Aortic smooth muscle cell (primary cell): ENCODE results near the gene ROM1. TPM values are rescaled to one million over a fixed set of nuclear protein-coding genes. Genes with fewer than 3 reads are reported as not detected.

Experiments used
- total RNA-seq: library from RNA; depleted of rRNA; stranded (reverse); fragments of >200 nt; gene quantifications from 2 replicates; pipeline ENCODE4 v1.2.3, GENCODE V29; 2014

ROM1 gene, protein sequence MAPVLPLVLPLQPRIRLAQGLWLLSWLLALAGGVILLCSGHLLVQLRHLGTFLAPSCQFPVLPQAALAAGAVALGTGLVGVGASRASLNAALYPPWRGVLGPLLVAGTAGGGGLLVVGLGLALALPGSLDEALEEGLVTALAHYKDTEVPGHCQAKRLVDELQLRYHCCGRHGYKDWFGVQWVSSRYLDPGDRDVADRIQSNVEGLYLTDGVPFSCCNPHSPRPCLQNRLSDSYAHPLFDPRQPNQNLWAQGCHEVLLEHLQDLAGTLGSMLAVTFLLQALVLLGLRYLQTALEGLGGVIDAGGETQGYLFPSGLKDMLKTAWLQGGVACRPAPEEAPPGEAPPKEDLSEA
- total RNA-seq = 10.3 and 10.6 TPM in 2 replicates

DNA sequence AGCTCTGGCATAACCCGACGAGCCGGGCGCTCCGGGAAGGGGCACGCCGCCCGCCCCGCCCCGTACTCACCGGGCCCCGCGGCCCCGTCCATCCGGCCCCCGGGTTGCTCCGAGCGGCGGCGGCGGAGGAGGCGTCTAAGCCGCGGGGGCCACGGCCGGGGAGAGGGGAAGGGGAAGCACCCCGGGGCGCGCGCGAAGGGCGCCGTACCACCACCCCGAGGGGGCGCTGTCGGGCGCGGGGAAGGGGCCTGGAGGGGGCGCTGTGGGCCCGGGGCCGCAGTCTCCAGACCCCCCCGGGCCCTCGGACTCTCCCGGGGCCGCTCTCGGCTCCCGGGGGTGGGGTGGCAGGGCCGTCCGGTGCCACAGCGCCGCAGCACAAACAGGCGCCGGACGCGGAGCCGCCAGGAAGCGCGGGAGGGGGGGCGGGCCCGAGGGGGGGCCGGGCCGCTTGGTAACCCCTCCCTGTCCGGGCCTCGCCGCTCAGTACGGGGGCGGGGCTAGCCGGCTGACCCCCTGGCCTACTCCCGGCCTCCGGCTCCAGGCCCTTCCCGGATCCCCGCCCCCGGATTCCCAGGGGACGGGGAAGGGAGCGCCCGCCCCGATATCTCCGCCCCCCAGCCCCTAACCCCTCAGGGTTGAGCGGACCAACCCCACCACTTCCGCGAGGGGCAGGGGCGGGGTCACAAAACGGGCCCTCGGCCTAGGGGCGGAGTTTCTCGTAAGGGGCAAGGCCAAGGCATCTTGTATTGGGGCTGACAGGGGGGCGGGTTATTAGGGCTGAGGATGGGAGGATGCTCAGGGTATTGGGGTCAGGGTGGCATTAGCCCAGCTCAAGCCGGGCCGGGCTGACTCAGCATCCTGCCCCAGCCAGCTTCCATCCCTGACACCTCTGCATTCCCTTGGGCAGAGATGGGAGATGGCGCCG lies at the start of gene ROM1, which contains the start of gene EML3:
TSS of gene ROM1 (plus strand) at position 892 of the 925 bp plus-strand sequence. CDS start at position 917, 25 bp downstream.
TSS of gene EML3 (minus strand) at position 410 of the 925 bp plus-strand sequence. CDS start at position 92, 318 bp downstream.

DNA sequence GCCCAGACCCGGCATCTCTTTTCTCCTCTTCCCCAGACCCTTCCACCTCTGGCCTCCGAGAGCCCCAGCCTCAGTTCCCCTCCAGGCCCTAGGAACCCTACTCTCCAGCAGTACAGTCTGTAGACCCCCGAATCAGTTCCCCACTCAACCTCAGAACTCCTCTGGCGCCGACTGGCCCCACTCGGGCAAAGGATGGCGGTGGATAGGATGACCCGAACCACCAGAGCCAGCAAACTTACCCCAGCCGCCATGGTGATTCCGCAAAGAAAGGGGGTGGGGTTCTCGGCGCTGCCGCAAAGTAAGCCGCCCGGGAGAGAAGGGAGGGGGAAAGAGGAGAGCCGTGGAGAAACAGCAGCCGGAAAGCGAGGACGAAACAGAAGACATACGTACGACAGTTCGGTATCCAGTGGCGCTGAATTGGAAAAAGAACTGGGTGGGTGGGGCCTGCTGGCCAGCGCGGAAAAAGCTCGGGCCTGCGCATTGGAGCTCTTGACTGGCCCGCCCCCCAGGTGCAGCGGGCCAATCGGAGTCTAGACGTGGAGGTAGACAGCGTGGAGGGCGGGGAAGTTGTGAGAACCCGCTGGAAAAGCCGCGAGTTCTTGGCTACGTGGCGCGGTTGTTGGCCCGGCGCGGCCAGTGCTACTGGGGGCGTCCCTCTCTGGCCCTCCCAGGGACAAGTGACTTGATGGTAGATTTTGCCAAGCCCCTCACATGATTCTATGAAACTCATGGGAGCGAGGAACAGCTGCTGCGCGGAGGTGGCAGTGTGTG lies 39.3 kb upstream of the ROM1 start, which contains the start of gene EEF1G:
TSS of gene EEF1G (minus strand) at position 300 of the 771 bp plus-strand sequence. CDS start at position 251, 49 bp downstream.

DNA sequence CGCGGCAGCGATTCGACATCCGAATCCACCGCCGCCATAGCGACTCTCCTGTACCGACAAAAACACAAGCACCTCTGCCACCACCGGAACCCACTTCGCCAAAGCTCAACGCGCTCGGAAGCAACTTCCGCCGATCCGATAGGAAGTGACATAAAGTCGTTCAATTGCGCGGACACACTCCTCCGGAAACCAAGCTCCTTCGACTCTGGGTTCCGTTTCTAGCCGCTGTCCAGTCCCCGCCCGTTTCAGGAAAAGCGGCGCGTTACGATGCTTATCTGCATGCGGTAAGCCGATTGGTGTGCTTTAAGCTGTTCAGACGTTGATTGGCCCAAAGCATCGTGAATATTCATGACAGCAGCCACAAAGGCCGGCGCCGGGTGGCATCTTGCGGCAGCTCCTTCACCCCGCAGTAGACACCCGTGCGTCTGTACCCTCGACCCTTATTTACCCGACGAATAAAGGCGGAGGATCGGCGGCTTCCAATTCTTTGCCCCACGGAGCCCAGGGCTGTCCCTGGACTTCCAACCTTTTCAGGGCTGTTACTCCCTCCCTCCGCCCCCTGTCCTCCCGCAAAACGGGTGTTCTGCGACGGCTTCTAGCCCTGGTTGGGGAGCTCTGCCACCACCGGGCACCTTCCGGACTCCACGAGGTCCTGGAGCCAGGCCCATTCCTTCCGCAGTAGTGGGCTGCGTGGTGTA lies 21.5 kb upstream of the ROM1 start, which contains the start of gene TUT1:
TSS of gene TUT1 (minus strand) at position 76 of the 698 bp plus-strand sequence. CDS start at position 38, 38 bp downstream.

GRCh38 chr11:62601372-62602140 lies 11.5 kb upstream of the ROM1 start, which contains the start of gene MTA2:
Gene MTA2 (minus strand): TSS chr11:62601865. CDS start chr11:62601450, 415 bp downstream.

GRCh38 chr11:62621567-62622470 lies 8.8 kb downstream of the ROM1 start, which contains the start of gene B3GAT3:
Gene B3GAT3 (minus strand): TSS chr11:62621986. CDS start chr11:62621947, 39 bp downstream.

DNA sequence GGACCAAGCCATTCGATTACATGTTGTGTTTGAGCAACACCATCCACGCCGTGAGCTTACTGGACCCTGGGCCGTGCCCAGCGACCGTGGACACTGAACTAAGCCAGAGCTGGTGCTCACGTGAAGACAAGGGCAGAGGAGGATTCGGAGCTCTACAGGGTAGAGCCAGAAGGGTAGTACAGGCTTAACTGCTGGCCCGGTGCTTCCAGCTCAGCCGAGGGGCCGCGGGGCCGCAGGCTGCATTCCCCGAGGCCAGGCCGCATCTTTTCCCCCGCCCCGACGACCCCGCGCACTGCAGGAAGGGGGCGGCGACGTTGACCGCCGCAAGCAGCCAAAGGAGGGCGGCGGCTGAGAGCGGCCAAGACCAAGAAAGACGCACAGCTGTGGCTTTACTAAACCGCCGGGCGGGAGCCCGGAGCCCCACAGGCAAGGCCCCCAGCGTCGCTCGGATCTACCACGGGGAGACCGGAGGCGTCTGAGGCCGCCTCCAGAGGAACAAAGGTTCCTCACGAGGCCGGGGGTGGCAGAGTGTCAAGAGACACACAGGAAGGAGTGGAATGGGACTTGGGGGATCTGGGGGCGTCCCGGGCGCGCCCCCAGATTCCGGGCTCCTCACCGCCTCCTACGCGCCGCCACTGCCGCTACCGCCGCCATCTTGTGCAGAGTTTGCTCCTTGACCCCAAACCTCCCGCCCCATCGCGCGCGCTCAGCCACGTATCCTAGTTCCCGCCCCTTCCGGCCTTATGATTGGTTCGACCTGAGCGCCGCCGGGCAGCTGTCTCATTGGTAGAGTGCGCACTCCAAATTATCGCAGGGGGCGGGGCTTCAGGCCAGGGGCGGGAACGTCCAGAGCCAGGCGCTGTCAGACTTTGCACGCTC lies 33.1 kb downstream of the ROM1 start, which contains the start of gene GANAB:
TSS of gene GANAB (minus strand) at position 668 of the 879 bp plus-strand sequence. CDS start at position 654, 14 bp downstream.

Other genes starting within 250 kb of the ROM1 start
- not detected in 2 replicates for gene SCGB1A1, start 194.2 kb upstream of the ROM1 start, total RNA-seq
- gene AHNAK, start 66.5 kb upstream of the ROM1 start, total RNA-seq = 643 and 750 TPM in 2 replicates
- gene EEF1G, start 39.4 kb upstream of the ROM1 start, total RNA-seq = 1,386 and 1,416 TPM in 2 replicates
- gene TUT1, start 21.7 kb upstream of the ROM1 start, total RNA-seq = 5.4 and 6.4 TPM in 2 replicates
- gene MTA2, start 11.4 kb upstream of the ROM1 start, total RNA-seq = 102 and 120 TPM in 2 replicates
- gene EML3, start 482 bp upstream of the ROM1 start, total RNA-seq = 20.9 and 25.7 TPM in 2 replicates
- gene B3GAT3, start 8.7 kb downstream of the ROM1 start, total RNA-seq = 32.6 and 39.9 TPM in 2 replicates
- 243 and 244 TPM in 2 replicates for gene GANAB, start 33.4 kb downstream of the ROM1 start, total RNA-seq
- gene INTS5, start 40.0 kb downstream of the ROM1 start, total RNA-seq = 16.8 and 22.2 TPM in 2 replicates
- gene C11orf98, start 52.0 kb downstream of the ROM1 start, total RNA-seq = 32.3 and 46.8 TPM in 2 replicates
- gene CSKMT, start 52.1 kb downstream of the ROM1 start, total RNA-seq = 4.9 and 9.1 TPM in 2 replicates
- 11.9 and 15.1 TPM in 2 replicates for gene UQCC3, start 58.4 kb downstream of the ROM1 start, total RNA-seq
- gene LBHD1, start 59.0 kb downstream of the ROM1 start, total RNA-seq = 2.4 and 2.8 TPM in 2 replicates
- 134 and 158 TPM in 2 replicates for gene UBXN1, start 65.8 kb downstream of the ROM1 start, total RNA-seq
- 3.3 and 3.4 TPM in 2 replicates for gene LRRN4CL, start 76.3 kb downstream of the ROM1 start, total RNA-seq
- gene BSCL2, start 94.2 kb downstream of the ROM1 start, total RNA-seq = 57.1 and 67.2 TPM in 2 replicates
- not detected in 2 replicates for gene GNG3, start 94.4 kb downstream of the ROM1 start, total RNA-seq
- gene HNRNPUL2, start 114.2 kb downstream of the ROM1 start, total RNA-seq = 12.6 and 14.9 TPM in 2 replicates
- gene TTC9C, start 115.2 kb downstream of the ROM1 start, total RNA-seq = 28.5 and 31.1 TPM in 2 replicates
- gene ZBTB3, start 140.9 kb downstream of the ROM1 start, total RNA-seq = 11.0 and 11.2 TPM in 2 replicates
- gene POLR2G, start 148.3 kb downstream of the ROM1 start, total RNA-seq = 97.0 and 98.7 TPM in 2 replicates
- 16.2 and 17.6 TPM in 2 replicates for gene TAF6L, start 158.1 kb downstream of the ROM1 start, total RNA-seq
- 24.3 and 24.4 TPM in 2 replicates for gene TMEM179B, start 174.1 kb downstream of the ROM1 start, total RNA-seq
- gene TMEM223, start 178.7 kb downstream of the ROM1 start, total RNA-seq = 13.2 and 15.1 TPM in 2 replicates
- gene NXF1, start 192.2 kb downstream of the ROM1 start, total RNA-seq = 15.5 and 21.6 TPM in 2 replicates
- 41.7 and 42.4 TPM in 2 replicates for gene STX5, start 218.8 kb downstream of the ROM1 start, total RNA-seq
- gene TEX54, start 219.6 kb downstream of the ROM1 start, total RNA-seq = not detected in 2 replicates
- 31.3 and 49.8 TPM in 2 replicates for gene WDR74, start 226.3 kb downstream of the ROM1 start, total RNA-seq